ENCODE measurements around the gene CDH11.

CDH11 gene

GRCh38 chr16:64977206-64977920 lies 144.5 kb downstream of the CDH11 start:
- no peak for DNase-seq (ENCODE audit: low spot score)

GRCh38 chr16:64975821-64976220 lies 146.0 kb downstream of the CDH11 start:
- no peak for DNase-seq (ENCODE audit: low spot score)

- no peak for DNase-seq (ENCODE audit: low spot score)
Observed at GRCh38 chr16:64974381-64974780, 147.5 kb downstream of the CDH11 start.

GRCh38 chr16:64973171-64973570 lies 148.7 kb downstream of the CDH11 start:
- DNase-seq (ENCODE audit: low spot score), result no peak

GRCh38 chr16:64971171-64971570 lies 150.7 kb downstream of the CDH11 start:
- DNase-seq (ENCODE audit: low spot score), result no peak

- DNase-seq (ENCODE audit: low spot score), result no peak
Observed at GRCh38 chr16:64969221-64969620, 152.6 kb downstream of the CDH11 start.

GRCh38 chr16:64968539-64968938 lies 153.3 kb downstream of the CDH11 start:
- no peak for DNase-seq (ENCODE audit: low spot score)

GRCh38 chr16:64964126-64964540 lies 157.7 kb downstream of the CDH11 start:
- DNase-seq (ENCODE audit: low spot score), result peak; percentile 47

- DNase-seq (ENCODE audit: low spot score), result peak; percentile 59
Observed at GRCh38 chr16:64962786-64963185, 159.1 kb downstream of the CDH11 start.

- no peak for DNase-seq (ENCODE audit: low spot score)
Observed at GRCh38 chr16:64957246-64957645, 164.6 kb downstream of the CDH11 start.

- DNase-seq (ENCODE audit: low spot score), result no peak
Observed at GRCh38 chr16:64952177-64952576, 169.7 kb downstream of the CDH11 start.

- DNase-seq (ENCODE audit: low spot score), result no peak
Observed at GRCh38 chr16:64951193-64951592, 170.7 kb downstream of the CDH11 start.

- DNase-seq (ENCODE audit: low spot score), result no peak
Observed at GRCh38 chr16:64950731-64951130, 171.1 kb downstream of the CDH11 start.

- no peak for DNase-seq (ENCODE audit: low spot score)
Observed at GRCh38 chr16:64950262-64950661, 171.6 kb downstream of the CDH11 start.

GRCh38 chr16:64948056-64948455 lies 173.8 kb downstream of the CDH11 start:
- DNase-seq (ENCODE audit: low spot score), result peak; percentile 12

GRCh38 chr16:64947651-64948050 lies 174.2 kb downstream of the CDH11 start:
- DNase-seq (ENCODE audit: low spot score), result no peak

GRCh38 chr16:64933885-64934284 lies 188.0 kb downstream of the CDH11 start:
- no peak for DNase-seq (ENCODE audit: low spot score)

GRCh38 chr16:64926476-64926875 lies 195.4 kb downstream of the CDH11 start:
- DNase-seq (ENCODE audit: low spot score), result no peak

GRCh38 chr16:64925166-64925565 lies 196.7 kb downstream of the CDH11 start:
- DNase-seq (ENCODE audit: low spot score), result no peak

- no peak for DNase-seq (ENCODE audit: low spot score)
Observed at GRCh38 chr16:64924086-64924485, 197.8 kb downstream of the CDH11 start.

- DNase-seq (ENCODE audit: low spot score), result no peak
Observed at GRCh38 chr16:64919929-64920607, 201.8 kb downstream of the CDH11 start.

- no peak for DNase-seq (ENCODE audit: low spot score)
Observed at GRCh38 chr16:64919141-64919540, 202.7 kb downstream of the CDH11 start.

- DNase-seq (ENCODE audit: low spot score), result no peak
Observed at GRCh38 chr16:64916051-64916450, 205.8 kb downstream of the CDH11 start.

GRCh38 chr16:64910356-64910755 lies 211.5 kb downstream of the CDH11 start:
- peak; percentile 30 for DNase-seq (ENCODE audit: low spot score)
